NCI-H2227 (cell line): Measurements from ENCODE around the gene SETDB2.
A peak's percentile ranks its signal among the peaks of the same experiment; 100 is the strongest.
"Not testable (repeated sequence)": the region's sequence is repeated elsewhere in the genome, so short reads cannot be mapped to it uniquely, and the experiment has no call there.

Experiments
- DNase-seq: peaks from one replicate; lab custom pipeline; 2025; ENCODE audit not compliant: unreplicated experiment; lab: John Stamatoyannopoulos, UW

Gene SETDB2

DNA sequence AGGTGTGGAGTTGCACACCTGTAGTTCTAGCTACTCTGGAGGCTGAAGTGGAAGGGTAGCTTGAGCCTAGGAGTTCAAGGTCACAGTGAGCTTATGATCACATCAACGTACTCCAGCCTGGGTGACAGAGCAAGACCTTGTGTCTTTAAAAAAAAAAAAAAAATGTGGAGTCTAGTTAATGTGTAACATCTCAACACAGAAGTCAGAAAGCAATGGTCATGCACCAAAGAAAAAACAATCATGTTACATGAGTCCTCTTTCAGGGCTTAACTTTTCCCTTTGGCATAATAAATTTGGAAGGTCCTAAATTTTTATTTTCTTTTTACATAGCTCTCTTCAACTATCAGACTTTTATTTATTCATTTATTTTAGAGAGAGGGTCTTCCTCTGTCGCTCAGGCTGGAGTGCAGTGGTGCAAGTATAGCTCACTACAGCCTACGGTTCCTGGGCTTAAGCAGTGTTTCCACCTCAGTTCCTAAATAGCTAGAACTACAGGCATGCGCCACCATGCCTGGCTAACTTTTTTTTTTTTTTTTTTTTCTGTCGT is 22.3 kb downstream of the SETDB2 start:
- DNase-seq, result no peak

DNA sequence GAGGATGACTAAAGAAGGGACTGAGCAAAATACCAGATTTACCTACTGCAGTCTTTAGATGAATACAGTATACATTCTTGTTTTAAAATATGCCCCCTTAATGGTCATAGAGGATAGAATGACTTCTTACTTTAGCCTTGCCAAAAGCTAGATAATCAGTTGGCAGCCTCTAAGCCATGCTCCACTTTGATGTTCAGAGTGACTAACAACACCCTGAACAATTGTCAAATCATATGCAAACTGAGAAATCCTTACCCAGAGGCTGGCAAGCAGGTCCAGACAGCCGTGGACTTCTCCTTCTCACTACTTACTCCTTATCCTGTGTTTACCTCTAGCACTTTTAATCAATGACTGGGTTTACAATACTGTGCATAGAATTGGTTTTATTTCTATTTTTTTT is 28.1 kb downstream of the SETDB2 start:
- no peak for DNase-seq

DNA sequence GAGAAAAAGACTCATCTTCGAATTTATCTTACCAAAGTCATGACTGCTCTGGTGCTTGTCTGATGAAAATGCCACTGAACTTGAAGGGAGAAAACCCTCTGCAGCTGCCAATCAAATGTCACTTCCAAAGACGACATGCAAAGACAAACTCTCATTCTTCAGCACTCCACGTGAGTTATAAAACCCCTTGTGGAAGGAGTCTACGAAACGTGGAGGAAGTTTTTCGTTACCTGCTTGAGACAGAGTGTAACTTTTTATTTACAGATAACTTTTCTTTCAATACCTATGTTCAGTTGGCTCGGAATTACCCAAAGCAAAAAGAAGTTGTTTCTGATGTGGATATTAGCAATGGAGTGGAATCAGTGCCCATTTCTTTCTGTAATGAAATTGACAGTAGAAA is 32.5 kb downstream of the SETDB2 start:
- no peak for DNase-seq

DNA sequence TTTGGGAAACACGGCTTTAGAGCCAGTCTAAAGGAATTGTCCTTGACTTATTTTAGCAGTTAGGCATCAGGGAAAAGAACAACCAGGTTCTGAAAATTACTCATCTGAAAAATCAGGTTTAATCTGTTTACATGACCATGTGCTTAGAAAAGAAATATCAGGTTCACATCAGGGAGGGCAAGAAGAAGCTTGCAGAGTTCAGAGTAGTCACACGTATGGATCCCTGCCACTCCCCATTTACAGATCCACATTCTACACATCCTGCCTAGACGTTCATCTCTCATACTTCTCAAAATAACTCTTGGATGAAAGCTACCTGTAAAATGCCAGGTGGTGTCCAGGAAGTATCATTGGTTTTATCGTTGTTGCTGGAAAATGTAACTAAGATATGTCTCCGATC is 37.7 kb downstream of the SETDB2 start:
- DNase-seq, result no peak

DNA sequence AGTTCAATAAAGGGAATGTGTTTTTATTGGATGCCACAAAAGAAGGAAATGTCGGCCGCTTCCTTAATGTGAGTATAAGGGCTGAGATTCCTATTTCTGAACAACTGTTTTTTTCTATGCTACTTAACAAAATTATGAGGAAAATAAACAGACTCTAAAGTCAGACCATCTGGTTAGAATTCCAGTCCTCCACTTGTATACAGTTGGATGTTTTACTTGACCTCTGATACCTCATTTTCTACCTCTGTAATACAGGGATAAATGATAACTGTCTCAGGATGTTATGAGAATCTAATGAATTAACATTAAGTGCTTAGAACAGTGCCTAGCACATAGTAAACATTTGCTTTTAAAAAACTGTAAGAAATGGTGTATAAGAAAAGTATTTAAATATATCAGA is 44.5 kb downstream of the SETDB2 start:
- DNase-seq, result no peak

DNA sequence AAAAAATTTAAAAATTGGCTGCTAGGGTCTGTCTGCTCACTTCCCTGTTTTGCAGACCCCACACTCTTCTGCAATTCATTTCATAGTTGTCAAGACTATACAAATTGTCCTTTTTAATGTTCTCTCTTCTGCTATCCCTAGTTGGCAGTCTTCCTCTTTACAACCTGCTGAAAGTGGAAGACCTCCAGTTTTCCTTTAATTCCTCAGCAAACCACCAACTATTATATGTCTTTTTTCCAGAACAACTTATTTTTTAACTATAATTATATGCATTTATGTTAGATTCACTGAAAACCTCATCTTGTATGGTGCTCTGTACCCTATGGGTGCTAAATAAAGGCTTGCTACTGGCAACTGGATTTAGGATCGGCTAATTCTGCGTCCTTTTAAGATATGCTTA is 50.6 kb downstream of the SETDB2 start:
- no peak for DNase-seq

DNA sequence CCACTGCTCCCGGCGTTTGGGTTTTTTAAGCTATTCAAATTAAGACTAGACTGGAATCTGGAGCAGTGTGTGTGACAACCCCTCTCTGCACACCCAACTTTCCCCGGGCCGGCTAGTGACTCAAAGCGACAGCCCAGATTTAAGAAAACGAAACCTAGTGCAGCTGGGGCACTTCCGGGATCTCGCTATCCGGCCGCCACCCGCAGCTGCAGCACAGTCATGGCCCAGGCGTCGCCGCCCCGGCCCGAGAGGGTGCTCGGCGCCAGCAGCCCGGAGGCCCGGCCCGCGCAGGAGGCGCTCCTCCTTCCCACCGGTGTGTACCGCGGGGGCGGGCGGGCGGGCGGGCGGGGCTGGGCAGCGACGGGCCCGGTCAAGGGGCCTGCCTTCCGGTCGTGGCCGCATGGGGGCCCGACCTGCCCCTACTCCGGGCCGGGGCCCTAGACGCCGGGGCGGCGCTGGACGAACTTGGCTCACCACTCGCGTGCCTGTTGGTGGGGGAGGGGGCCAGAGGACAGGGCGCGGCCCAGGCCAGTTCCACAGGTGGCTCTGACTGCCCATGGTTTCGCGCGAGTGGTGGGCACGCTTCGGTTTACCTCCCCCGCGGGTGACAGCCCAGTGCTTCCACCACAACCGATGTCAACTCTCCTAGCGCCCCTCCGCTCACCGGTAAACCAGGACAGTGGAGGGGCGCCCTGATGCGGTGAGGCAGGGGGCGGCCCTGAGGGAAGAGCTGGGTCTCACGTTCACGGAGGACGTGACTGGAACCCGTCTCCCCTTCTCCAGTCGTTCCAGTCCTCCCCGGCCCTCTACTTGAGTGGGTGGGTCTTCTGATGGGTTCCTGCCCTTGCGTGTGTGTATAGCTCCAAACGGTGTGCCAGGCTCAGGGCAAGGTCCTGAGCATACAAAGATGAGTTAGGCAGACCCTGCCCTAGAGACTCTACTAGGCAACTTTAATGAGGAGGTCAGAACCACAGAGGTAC is 52.0 kb downstream of the SETDB2 start, which contains the start of gene PHF11:
Gene PHF11, plus strand, starts transcription at position 171 of the 980 bp plus-strand sequence. Its CDS starts 49 bp downstream, at position 220.
- DNase-seq, result peak; percentile 30

DNA sequence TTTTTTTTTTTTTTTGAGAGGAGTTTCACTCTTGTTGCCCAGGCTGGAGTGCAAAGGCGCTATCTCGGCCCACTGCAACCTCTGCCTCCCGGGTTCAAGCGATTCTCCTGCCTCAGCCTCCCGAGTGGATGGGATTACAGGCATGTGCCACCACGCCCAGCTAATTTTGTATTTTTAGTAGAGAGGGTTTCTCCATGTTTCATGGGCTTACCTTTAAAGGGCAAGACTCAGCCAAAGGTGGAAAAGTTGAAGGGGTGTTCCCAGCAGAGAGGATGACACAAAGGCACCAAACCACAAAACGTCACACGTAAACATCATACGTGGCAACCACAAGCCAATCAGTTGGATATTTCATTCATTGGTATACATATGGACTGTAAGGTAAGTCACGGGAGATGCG is 52.8 kb downstream of the SETDB2 start:
- DNase-seq, result not testable (repeated sequence)

DNA sequence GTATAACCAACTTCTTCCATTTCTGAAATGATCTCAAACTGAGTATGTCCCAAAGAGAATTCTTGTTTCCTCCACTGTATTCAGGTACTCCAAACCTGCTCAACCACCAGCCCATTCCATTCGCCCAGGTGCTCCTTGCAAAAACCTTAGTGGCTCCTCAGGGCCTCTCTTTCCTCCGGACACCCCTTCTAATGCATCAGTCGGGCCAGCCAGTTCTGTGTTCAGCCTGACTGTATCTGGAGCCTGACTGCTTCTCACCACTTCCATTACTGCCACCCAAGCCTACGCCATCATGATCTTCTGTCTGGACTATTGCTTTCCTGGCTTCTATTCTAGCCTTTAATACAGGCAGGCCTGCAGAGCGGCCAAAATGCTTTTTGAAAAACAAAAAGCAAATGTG is 53.2 kb downstream of the SETDB2 start:
- no peak for DNase-seq

DNA sequence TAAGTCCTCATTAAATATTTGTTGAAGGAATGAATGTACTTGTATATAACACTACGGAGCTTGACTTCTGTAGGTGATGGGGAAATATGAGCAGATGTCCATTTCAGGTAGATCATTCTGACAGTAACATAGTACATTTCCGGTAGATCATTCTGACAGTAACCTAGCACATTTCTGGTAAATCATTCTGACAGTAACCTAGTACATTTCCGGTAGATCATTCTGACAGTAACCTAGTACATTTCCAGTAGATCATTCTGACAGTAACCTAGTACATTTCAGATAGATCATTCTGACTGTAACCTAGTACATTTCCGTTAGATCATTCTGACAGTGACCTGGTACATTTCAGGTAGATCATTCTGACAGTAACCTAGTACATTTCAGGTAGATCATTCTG is 54.1 kb downstream of the SETDB2 start:
- no peak for DNase-seq

DNA sequence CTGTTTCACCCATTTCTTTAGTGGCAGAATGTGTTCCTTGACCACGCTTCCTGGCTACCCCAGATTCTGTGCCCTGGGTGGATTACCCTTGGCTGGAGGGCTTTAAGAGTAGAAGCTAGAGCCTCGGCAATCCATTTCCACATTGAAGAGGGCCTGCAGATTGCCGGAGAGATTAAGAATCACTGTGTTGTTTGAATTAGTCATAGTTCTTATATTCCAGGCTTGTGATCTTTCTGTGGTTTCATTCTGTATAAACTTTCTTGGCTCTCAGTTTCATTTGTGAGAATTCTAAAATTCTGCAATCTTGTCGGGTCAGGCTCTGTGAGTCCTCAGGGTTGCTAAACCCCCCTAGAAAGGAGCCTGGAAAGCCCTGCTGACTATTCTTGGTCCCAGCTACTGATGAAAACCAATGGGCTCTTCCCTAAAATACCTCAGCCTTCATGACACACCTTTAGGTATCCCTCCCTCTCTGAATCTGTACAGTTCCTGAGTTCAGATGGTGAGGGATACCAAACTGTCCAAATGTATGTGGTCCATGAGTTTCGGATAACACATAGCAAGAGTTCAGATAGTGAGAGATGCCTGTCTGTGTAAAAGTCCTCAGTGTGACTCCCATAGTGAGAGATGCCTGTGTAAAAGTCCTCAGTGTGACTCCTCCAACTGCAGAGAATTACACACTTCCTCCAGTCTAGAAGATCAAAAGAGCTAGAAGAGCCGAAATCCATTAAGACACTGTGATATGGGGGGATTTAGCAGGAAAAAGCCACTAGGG is 56.0 kb downstream of the SETDB2 start:
- no peak for DNase-seq

DNA sequence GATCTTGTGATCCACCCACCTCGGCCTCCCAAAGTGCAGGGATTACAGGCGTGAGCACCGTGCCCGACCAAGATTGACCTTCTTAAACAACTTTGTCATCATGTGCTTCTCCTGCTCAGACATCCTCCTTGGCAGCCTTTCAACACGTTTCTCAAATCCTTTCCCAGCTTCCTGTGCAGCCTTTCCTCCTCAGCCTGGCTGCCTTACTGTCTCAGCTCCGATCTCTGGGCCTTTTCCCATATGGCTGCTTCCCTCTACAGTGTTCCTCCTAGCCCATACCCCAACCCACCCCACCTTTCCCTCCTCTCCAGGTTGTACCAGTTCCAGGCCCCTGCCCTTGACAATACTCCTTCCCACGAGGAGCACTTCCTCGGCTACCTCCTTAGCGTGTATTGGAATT is 58.9 kb downstream of the SETDB2 start:
- no peak for DNase-seq

DNA sequence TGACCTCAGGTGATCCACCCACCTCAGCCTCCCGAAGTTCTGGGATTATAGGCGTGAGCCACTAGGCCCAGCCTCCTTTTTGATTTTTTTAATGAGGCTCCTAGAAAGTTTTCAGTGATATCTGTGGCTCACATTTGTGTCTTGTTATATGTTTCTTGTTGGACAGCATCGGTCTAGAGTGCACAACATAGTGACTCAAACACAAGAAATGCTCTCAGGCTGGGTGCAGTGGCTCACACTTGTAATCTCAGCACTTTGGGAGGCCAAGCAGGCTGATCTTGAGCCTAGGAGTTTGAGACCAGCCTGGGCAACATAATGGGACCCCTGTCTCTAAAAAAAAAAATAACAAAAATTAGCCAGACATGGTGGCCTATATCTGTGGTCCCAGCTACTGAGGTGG is 59.9 kb downstream of the SETDB2 start:
- DNase-seq, result no peak

DNA sequence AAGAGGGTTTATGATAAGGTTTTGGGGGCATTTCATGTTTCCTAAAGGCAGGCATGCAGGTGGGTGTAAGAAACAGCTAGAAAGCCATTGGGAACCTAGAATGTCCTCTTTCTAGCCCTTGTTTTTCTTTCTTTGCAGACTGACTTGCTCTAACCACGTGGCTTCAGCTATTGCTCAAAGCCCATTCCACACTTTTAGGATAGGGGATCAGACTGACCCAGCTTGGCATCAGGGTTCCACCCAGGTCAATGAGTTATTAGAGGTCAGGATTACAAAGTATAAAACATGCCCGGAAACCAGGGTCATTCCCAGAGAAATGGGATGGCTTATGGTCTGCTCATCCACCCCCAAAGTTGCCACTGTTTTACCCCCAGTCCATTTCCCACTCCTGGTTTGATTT is 68.5 kb downstream of the SETDB2 start:
- no peak for DNase-seq

DNA sequence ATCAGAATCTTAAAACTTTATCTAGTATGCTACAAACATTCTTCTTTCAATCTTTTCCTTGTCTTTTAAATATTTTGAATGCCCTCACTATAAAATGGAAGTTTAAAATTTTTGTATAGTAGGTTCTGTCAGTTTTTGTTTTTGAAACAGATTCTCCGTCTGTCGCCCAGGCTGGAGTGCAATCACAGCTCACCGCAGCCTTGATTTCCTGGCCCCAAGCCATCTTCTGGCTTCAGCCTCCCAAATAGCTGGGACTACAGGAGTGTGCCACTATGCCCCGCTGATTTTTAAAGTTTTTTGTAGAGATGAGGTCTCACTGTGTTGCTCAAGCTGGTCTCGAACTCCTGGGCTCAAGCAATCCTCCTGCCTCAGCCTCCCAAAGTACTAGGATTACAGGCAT is 72.4 kb downstream of the SETDB2 start:
- DNase-seq, result no peak

DNA sequence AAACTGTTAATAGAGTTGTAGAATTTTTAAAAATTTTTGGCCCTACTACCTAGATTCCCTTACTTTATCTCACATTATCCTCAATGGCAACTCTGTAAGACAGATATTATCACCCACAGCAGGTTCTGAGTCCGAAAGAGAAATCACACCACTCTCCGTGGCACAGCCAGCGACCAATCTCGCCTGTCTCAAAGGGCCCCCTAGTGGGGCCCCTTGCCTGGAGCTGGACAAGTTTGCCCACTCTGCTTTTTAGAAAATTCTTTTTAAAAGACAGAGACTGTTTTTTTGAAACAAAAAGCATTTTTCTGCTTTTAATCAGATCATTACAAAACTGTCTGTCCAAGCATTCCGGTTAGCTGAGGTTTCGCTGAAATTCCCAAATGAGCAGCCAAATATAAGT is 73.4 kb downstream of the SETDB2 start:
- no peak for DNase-seq

DNA sequence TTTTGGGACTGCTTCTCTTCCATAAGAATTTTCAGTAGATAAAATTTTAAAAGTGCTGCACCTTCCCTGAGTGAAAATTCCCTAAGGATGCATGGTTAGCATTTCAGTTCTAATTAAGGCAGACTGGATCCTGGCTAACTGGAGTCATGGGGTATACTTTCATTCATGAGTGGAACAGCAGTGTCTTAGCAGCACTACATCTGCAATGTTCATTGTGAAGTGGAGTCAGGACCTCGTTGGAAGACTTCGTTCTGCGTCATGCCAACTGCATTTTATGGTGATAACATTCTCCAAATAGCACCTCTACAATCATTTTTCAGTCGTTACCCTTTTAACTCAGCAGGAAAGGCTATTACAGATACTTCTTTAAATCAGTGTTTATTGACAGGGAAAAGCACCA is 77.2 kb downstream of the SETDB2 start:
- DNase-seq, result peak; percentile 20

DNA sequence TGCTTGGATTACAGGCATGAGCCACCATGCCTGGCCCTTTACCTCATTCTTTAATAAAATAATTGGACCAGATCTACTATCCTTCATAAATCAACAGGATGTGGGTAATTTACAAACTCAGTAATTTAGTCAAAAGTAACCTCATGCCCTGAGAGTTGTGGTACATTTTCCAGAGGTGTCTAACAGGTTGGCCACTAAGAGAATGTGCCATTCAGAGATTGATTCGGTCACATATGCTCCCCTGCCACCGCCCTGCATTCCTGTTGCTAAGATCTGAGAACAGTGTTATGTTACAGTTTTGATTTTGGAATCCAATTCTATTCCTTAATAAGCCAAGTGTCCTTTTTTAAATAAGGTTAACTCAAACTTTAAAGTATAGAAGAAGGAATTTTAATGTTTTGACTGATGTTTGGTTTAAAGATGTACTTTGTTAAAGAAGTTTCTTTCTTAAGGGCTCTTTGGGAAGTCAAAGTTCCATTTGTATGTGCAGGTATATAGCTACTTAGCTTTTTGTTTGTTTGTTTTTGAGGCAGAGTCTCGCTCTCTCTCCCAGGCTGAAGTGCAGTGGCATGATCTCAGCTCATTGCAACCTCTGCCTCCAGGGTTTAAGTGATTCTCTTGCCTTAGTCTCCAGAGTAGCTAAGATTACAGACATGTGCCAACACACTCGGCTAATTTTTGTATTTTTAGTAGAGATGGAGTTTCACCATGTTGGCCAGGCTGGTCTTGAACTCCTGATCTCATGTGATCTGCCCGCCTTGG is 80.8 kb downstream of the SETDB2 start:
- no peak for DNase-seq

DNA sequence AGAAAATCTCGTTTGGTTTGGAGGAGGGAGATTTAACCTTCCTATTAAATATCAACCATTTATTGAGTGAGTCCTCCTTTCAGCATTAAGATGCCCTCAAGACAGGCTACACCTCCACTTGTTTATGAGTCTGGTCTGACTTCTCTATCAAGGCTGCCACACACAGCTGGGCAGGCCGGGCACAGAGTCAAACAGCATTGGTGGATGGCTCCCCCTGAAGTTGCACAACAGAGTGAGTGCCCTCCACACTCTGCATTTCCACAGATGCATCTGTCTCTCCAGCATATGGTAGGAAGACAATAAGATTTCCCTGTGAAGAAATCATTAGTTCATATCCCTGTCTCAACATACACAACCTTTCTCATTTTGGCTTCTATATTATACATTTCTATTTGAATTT is 83.0 kb downstream of the SETDB2 start:
- DNase-seq, result no peak

DNA sequence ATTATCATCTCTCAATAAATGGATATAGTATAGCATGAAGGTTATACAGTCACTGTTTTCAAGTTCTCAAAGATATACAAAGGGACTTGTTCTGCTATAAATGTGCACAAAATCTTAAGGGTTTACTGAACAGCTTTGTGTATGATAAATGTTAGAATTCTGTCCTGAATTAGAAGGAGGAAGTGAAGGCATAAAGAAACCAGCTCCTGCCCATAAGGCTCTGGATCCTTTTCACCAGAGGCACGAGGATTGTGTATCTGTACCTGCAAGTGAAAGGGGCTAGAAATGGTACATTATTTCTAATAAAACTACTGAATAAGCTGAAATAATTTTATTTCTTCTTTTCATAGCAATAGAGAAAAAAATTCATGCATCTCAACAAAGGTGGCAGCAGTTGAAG is 84.1 kb downstream of the SETDB2 start:
- no peak for DNase-seq

DNA sequence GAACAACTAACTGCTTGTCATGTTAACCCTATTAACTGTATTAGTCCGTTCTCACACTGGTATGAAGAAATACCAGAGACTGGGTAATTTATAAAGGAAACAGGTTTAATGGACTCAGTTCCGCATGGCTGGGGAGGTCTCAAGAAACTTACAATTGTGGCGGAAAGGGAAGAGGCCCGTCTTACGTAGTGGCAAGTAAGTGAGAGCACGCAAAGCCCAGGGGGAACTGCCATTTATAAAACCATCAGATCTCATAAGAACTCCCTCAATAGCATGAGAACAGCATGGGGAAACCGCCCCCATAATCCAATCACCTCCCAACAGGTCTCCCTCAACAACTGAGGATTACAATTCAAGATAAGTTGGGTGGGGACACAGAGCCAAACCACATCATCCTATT is 86.4 kb downstream of the SETDB2 start:
- DNase-seq, result no peak
